ENCODE results near the gene COQ4.

COQ4 gene

GRCh38 chr9:128383007-128383753 is 60.5 kb downstream of the COQ4 start:
- no peak for TF ChIP-seq CTCF (IDR thresholded peaks at IDR 0.05; ENCODE audit: low read depth, low read length)
- H3K4me3 ChIP-seq (ENCODE audit: low read depth, low read length) = no peak overlapping the region
